Inflammatory macrophage treated with lipopolysaccharide for 1 hour (primary cell): ENCODE data around the gene PDE4D.
A peak's percentile ranks its signal among the peaks of the same experiment; 100 is the strongest.

Experiments
- DNase-seq, 2 donors: peaks; one replicate each; pipeline ENCODE4 v3.0.0-alpha.2; 2020 to 2022

Gene PDE4D

GRCh38 chr5:59054963-59055528 is 838.5 kb downstream of the PDE4D start:
- no peak for DNase-seq

- DNase-seq = no peak
These were observed 841.6 kb downstream of the PDE4D start for GRCh38 chr5:59051951-59052350.

- no peak for DNase-seq
These were observed 844.4 kb downstream of the PDE4D start for GRCh38 chr5:59049095-59049494.

GRCh38 chr5:59042201-59043055 is 851.1 kb downstream of the PDE4D start:
- no peak for DNase-seq

GRCh38 chr5:59041355-59041754 is 852.2 kb downstream of the PDE4D start:
- no peak for DNase-seq

GRCh38 chr5:59040804-59041201 is 852.7 kb downstream of the PDE4D start:
- DNase-seq = no peak

GRCh38 chr5:59040024-59040803 is 853.3 kb downstream of the PDE4D start:
- DNase-seq = peak; percentile 21 to 30

GRCh38 chr5:59039296-59040023 is 854.1 kb downstream of the PDE4D start:
- DNase-seq = peak; percentile 57 to 77

GRCh38 chr5:59038798-59039295 is 854.7 kb downstream of the PDE4D start:
- DNase-seq = no peak

- DNase-seq = no peak
These were observed 855.4 kb downstream of the PDE4D start for GRCh38 chr5:59037941-59038797.

- no peak for DNase-seq
These were observed 856.1 kb downstream of the PDE4D start for GRCh38 chr5:59037453-59037852.

- no peak for DNase-seq
These were observed 856.5 kb downstream of the PDE4D start for GRCh38 chr5:59037041-59037440.

GRCh38 chr5:59036274-59036961 is 857.1 kb downstream of the PDE4D start:
- DNase-seq = peak; percentile 62 to 75

GRCh38 chr5:59035681-59036080 is 857.8 kb downstream of the PDE4D start:
- no peak for DNase-seq

GRCh38 chr5:59034498-59035186 is 858.9 kb downstream of the PDE4D start:
- peak; percentile 10 to 38 for DNase-seq

GRCh38 chr5:59027145-59027907 is 866.2 kb downstream of the PDE4D start:
- no peak for DNase-seq

- DNase-seq = no peak
These were observed 867.8 kb downstream of the PDE4D start for GRCh38 chr5:59025734-59026133.

- no peak for DNase-seq
These were observed 871.5 kb downstream of the PDE4D start for GRCh38 chr5:59021837-59022514.

GRCh38 chr5:59021286-59021673 is 872.2 kb downstream of the PDE4D start:
- DNase-seq = no peak
